Lower leg skin (tissue), 3 donors: ENCODE measurements around the gene ARHGDIA.

Experiments used
- POLR2A ChIP-seq, 2 donors: fragments of 450-650 bp; IDR thresholded peaks; one replicate each; pipeline ENCODE4 v1.6.1; 2016 to 2017; ENCODE audit warnings: antibody characterized with exemption in 2 of 2, mild to moderate bottlenecking in 1 of 2, moderate library complexity in 1 of 2
- TF ChIP-seq, protein P1 (sequence below), 3 donors: fragments of 450-650 bp; IDR thresholded peaks; one replicate each; pipeline ENCODE4 v1.5.1; 2016; ENCODE audit warnings: antibody characterized with exemption in 3 of 3, mild to moderate bottlenecking in 3 of 3, moderate library complexity in 2 of 3

DNA sequence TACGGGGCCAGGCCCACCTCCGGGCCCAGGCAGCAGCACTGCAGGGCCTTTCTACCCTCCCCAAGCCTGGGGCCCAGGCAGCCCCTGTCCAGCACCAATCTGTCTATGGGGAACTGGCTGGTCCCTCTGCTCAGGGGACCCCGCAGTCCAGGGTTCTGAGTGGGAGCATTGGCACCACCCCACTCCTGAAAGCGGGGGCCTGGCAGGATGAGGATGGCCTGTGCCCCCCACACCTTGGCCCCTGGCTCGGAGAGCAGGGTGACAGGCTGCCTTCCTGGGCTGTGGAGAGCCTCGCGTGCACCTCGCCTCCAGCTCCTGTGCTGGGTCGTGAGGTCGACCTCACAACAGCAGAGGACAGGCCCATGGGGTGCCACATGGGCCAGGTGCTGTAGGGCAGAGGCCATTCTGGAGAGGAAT is 32.3 kb upstream of the ARHGDIA start:
- no peak for TF ChIP-seq POLR2A (IDR thresholded peaks at IDR 0.05)
- TF ChIP-seq, protein P1, sequence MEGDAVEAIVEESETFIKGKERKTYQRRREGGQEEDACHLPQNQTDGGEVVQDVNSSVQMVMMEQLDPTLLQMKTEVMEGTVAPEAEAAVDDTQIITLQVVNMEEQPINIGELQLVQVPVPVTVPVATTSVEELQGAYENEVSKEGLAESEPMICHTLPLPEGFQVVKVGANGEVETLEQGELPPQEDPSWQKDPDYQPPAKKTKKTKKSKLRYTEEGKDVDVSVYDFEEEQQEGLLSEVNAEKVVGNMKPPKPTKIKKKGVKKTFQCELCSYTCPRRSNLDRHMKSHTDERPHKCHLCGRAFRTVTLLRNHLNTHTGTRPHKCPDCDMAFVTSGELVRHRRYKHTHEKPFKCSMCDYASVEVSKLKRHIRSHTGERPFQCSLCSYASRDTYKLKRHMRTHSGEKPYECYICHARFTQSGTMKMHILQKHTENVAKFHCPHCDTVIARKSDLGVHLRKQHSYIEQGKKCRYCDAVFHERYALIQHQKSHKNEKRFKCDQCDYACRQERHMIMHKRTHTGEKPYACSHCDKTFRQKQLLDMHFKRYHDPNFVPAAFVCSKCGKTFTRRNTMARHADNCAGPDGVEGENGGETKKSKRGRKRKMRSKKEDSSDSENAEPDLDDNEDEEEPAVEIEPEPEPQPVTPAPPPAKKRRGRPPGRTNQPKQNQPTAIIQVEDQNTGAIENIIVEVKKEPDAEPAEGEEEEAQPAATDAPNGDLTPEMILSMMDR (IDR thresholded peaks at IDR 0.05) = no peak
